GM21360 (cell line): ENCODE results near the gene FOXN1.

Experiments used
- ATAC-seq: cut with Tn5 transposase; IDR thresholded peaks from one replicate; pipeline ENCODE4 v1.9.1; 2021; ENCODE audit warnings: mild to moderate bottlenecking, moderate library complexity; ENCODE audit not compliant: unreplicated experiment

Gene FOXN1

GRCh38 chr17:28476076-28476865 is 29.9 kb upstream of the FOXN1 start:
- no peak for ATAC-seq

GRCh38 chr17:28477928-28478327 is 28.2 kb upstream of the FOXN1 start:
- ATAC-seq, result no peak

DNA sequence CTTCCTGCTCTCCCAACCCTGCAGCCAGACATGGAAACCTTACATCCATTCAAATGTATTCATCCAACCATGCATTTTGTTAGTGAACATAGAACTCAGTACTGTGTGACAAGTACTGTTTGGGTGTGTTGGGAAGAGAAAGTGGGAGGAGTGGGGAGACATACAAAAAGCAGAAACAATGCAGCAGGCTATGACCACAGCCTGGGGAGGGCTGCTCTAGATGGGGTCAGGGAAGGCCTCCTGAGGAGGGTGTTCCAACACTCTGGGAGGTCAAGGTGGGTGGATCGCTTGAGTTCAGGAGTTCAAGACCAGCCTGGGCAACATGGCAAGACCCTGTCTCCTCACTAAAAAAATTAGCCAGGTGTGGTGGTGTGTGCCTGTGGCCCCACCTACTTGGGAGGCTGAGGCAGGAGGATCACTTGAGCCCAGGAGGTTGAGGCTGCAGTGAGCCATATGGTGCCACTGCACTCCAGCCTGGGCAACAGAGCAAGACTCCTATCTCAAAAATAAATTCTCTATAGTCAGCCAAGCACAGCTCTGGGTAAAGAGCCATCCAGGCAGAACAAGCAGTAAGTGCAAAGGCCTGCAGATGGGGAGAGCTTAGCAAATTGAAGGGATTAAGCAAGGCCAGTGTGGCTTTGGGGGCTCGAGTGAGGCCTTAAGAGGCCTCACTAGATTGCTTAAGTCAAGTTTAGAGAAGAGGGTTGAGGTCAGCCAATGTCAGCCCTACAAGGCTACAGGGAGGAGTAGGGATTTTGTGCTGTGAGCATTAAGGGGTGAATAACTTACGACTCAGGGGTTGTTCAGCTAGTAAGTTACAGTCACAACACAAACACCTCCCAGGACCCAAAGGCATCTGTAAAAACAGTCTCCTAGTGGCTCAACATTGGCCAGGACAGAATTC is 27.2 kb upstream of the FOXN1 start:
- ATAC-seq, result no peak

DNA sequence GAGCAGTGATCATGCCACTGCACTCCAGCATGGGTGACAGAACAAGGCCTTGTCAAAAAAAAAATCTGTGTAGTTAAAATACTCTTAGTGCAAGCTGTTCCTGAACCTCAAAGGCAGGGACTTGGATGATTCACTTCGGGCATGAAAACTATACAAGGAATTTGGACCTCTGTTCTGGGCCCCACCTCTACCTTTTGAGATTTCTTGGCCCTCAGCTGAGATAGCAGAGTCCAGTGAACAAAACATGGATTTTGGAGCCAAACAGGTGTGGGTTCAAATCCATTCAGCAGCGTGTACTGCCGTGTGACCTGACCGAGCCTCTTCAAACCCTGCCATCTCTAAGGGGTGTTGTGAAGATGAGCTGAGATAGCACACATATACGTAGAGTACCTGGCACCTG is 25.9 kb upstream of the FOXN1 start:
- no peak for ATAC-seq

DNA sequence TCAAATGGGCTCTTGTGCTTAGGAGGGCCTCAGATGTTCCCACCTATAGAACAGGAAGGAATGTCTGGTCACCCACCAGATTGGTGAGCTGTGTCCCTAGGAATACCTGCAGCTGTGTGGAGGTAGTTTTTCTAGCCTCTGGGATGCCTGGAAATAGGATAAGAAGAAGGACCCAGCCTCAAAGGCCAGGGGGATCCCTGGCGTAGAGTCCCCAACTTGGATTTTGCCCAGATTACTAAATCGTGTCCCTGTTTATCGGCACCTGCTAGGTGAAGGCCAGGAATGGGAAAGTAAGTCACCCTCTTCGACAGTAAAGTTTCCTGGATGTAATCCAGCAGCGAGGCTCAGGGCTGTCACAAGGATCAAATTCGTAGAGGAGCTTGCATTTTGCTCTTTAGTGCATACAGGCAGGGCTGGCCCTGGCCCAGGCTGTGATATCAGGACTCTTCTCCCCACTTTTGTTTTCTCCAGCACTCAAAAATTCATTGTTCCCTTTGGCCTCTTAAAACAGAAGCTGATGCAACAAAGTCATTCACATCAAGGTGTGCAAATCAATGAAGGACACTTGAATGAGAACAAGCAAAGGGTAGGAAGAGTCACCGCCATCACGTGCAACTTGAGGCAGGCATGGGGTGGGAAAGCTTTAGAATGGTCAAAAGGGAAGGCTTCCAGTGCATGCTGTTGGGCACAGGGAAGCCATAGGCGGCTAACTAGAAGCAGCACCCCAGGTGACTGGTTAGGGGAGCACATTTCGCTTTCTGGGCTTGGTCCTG is 25.2 kb upstream of the FOXN1 start:
- ATAC-seq, result no peak

DNA sequence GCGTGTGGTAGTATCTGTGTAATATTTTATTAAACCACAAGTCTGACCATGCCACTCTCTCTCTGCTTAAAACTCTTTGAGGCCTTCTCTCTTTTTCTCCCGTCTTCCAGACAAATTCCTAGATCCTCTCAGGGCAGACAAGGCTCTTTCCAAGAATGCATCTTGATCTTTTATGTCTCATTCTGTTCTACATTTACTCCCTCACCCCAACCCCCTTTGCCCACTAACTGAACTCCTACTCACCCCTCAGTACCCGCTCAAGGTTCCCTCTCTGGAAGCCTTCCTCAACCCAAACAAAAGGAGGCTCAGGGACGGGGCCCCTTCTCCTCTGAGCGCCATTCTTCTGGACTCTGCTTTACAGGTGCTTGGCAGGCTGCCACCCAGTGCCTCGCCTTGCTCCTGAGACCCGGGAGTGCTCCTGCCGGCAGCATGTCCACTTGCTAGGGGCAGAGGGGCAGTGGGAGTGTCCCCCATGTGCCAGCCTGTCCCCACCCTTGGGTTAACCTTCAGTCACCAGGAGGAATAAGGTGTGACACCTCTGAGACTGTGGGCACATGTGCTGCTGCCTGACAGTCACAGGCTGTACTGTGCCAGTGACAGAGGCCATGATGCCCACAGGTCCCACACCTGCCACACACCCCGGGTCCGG is 23.5 kb upstream of the FOXN1 start:
- no peak for ATAC-seq

DNA sequence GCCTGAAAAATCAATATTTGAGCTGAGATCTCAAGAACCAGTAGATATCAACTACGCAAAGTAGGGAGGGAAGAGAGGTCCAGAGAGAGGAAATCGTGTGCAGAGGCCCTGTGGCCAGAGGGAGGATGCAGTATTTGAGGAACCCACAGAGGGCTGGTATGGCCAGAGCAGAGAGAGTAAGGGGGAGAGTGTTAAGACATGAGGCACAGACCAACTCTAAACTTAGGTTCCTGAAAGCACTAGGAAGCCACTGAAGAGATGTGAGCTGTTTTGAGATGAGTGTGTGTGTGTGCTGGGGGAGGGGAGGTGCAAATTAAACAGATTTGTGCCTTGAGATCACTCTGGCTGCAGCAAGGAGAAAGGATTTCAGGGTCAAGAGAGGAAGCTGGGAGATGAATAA is 21.9 kb upstream of the FOXN1 start:
- ATAC-seq, result no peak

- ATAC-seq, result no peak
Measured at GRCh38 chr17:28485049-28485448, 21.1 kb upstream of the FOXN1 start.

GRCh38 chr17:28487881-28488532 is 18.1 kb upstream of the FOXN1 start:
- ATAC-seq, result no peak

- no peak for ATAC-seq
Measured at GRCh38 chr17:28488533-28489276, 17.4 kb upstream of the FOXN1 start.

- no peak for ATAC-seq
Measured at GRCh38 chr17:28491286-28491685, 14.9 kb upstream of the FOXN1 start.

DNA sequence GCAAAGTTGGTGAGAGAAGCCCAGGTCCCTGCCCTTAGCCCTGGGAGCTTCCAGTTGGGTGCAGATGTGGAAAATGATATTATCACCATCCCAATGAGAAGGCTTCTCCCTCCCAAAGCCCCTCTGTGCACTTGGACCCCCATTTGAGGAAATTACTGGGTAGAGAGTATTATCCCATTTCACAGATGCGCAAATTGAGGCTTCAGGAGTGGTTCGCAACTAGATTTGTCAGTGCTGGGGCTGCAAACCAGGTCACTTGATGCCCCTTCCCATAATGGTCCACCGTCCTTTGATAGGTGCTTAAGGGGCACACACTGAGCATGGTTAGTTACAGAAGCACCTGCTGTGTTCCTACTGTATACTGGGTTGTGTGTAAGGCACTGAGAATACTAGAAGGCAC is 14.3 kb upstream of the FOXN1 start:
- no peak for ATAC-seq

DNA sequence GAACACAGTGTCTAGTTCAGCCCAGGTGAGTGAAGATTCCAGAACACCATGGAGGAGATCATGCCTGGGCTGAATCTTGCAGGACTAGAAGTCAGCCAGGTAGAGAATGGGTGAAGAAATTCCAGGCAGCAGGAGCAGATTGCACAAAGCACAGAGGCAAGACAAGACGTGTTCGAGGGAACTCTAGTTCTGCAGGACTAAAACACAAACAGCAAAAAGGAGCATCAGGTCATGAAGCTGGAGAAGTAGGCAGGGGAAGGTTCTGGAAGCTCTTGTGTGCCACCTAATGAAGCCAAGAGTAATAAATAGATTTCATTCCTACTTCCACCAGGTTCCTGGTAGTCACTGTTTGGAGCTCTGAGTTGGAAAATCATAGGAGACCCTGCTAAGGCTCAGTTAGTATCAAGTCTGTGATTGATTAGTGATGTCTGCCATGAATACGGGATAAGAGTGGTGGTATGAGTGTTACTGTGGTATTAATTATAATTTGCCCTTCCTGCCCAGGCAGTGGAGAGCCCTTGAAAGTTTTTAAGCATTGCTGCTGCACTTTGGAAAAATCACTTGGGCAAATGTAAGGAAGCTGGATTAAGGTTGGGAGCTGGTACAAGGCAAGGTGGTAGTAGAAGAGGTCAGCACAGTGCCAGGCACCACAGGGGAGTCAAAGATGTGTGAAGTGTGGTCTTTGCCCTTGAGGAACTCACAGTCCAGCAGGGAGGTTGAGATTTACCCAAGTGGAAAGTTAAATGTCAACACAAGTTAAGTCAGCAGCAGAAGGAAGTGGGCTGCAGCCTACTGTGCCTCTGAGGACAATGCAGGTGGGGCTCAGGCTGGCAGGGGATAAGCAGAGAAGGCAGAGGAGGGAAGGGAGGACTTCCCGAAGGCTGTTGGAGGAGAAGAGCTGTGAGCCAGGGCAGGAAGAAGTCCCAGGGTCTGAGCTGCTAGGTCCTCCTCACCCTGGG is 13.5 kb upstream of the FOXN1 start:
- ATAC-seq, result no peak

GRCh38 chr17:28493460-28493859 is 12.7 kb upstream of the FOXN1 start:
- ATAC-seq, result no peak

GRCh38 chr17:28494445-28495188 is 11.5 kb upstream of the FOXN1 start:
- ATAC-seq, result peak; percentile 51

GRCh38 chr17:28495635-28496034 is 10.5 kb upstream of the FOXN1 start:
- ATAC-seq, result no peak

DNA sequence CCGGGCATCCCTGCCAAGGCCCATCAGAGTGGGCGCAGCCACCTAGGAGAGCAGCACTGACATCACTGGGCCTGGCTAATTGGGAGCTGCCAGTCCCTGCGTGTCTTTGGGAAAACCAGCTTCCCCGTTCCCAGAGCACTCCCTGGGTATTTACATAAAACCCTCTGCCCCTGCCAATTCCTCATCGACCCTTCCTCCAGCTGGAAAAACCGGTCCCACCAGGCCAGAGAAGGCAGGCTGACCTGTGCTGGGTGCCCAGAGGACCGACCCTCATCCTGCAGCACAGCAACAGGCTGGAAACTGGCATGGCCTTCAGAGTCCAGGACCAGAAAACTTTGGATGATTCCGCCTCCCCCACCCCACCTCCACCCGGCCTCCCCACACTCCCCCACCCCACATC is 8.2 kb upstream of the FOXN1 start:
- no peak for ATAC-seq
